ENCODE measurements around the gene FCN2.

DNA sequence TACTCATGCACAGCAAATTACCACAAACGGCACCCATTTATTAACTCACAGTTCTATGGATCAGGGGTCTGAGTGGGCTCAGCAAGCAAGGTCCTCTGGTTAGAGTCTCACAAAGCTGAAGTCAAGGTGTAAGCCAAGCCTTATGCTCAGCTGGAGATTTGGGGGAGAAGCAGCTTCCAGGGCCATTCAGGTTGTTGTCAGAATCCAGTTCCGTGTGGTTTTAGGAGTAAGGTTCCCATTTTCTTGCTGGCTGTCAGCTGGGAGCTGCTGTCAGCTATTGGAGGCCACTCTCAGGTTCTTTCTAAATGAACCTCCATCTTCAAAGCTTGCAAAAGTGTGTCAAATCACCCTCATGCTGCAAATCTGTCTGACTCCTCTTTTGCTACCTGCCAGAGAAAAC is 17.7 kb downstream of the FCN2 start:
- TF ChIP-seq POLR2A (IDR thresholded peaks at IDR 0.05; ENCODE audit: low read depth), result no peak
- TF ChIP-seq, protein P1, sequence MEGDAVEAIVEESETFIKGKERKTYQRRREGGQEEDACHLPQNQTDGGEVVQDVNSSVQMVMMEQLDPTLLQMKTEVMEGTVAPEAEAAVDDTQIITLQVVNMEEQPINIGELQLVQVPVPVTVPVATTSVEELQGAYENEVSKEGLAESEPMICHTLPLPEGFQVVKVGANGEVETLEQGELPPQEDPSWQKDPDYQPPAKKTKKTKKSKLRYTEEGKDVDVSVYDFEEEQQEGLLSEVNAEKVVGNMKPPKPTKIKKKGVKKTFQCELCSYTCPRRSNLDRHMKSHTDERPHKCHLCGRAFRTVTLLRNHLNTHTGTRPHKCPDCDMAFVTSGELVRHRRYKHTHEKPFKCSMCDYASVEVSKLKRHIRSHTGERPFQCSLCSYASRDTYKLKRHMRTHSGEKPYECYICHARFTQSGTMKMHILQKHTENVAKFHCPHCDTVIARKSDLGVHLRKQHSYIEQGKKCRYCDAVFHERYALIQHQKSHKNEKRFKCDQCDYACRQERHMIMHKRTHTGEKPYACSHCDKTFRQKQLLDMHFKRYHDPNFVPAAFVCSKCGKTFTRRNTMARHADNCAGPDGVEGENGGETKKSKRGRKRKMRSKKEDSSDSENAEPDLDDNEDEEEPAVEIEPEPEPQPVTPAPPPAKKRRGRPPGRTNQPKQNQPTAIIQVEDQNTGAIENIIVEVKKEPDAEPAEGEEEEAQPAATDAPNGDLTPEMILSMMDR (IDR thresholded peaks at IDR 0.05), result no peak
- no peak for TF ChIP-seq EP300 (IDR thresholded peaks at IDR 0.05)
- TF ChIP-seq POLR2AphosphoS5 (IDR thresholded peaks at IDR 0.05), result no peak

Data from esophagus muscularis mucosa (tissue), 4 donors.